DND-41 (cell line): ENCODE data around the gene FOXO3.

Experiments
- ATAC-seq: fragments of 200-7000 bp; cut with Tn5 transposase; 3 replicates; pipeline ENCODE4 v1.9.1; 2021; ENCODE audit warnings: low read depth; ENCODE audit not compliant: insufficient read depth
- DNase-seq: peaks from one replicate; pipeline ENCODE4 v3.0.0-alpha.2; 2020
- H2AFZ ChIP-seq: 2 replicates; pipeline ENCODE4 v1.6.0; 2012; ENCODE audit warnings: low read depth, low read length
- H3K27ac ChIP-seq: 2 replicates; pipeline ENCODE4 v1.5.1; 2012; ENCODE audit warnings: low read length, inconsistent platforms
- H3K27me3 ChIP-seq: fragments of 200-600 bp; sonication (generic); 2 replicates; pipeline ENCODE4 v1.6.0; 2012; ENCODE audit warnings: low read length, mild to moderate bottlenecking, inconsistent platforms; ENCODE audit not compliant: insufficient read depth, poor library complexity
- H3K36me3 ChIP-seq: 2 replicates; pipeline ENCODE4 v1.5.1; 2012; ENCODE audit warnings: low read length, inconsistent platforms; ENCODE audit not compliant: insufficient read depth
- H3K4me1 ChIP-seq: 2 replicates; pipeline ENCODE4 v1.5.1; 2012; ENCODE audit warnings: mild to moderate bottlenecking, low read length; ENCODE audit not compliant: insufficient read depth
- H3K4me2 ChIP-seq: 2 replicates; pipeline ENCODE4 v1.6.0; 2012; ENCODE audit warnings: mild to moderate bottlenecking, moderate library complexity, low read length, inconsistent platforms; ENCODE audit not compliant: insufficient read depth
- H3K4me3 ChIP-seq, 2 experiments: fragments of 200-600 bp in 1 of 2; shearing (Covaris generic) in 1 of 2; 2 replicates each; pipeline ENCODE4 v1.5.1; 2012 to 2016; ENCODE audit warnings: inconsistent platforms in 2 of 2, low read length in 2 of 2, mild to moderate bottlenecking in 2 of 2, low read depth in 1 of 2, moderate library complexity in 1 of 2
- H3K79me2 ChIP-seq: 2 replicates; pipeline ENCODE4 v1.6.0; 2012; ENCODE audit warnings: low read length, inconsistent platforms; ENCODE audit not compliant: insufficient read depth
- H3K9ac ChIP-seq: 2 replicates; pipeline ENCODE4 v1.6.0; 2012; ENCODE audit warnings: low read depth, mild to moderate bottlenecking, inconsistent platforms, low read length, moderate library complexity
- H3K9me3 ChIP-seq: 2 replicates; pipeline ENCODE4 v1.5.1; 2012; ENCODE audit warnings: low read length, moderate library complexity, mild to moderate bottlenecking, inconsistent platforms; ENCODE audit not compliant: insufficient read depth, severe bottlenecking
- H4K20me1 ChIP-seq: 2 replicates; pipeline ENCODE4 v1.6.0; 2012; ENCODE audit warnings: low read length; ENCODE audit not compliant: insufficient read depth
- CTCF ChIP-seq: IDR thresholded peaks from 2 replicates; pipeline ENCODE4 v1.5.1; 2012; ENCODE audit warnings: borderline replicate concordance, low read length, moderate library complexity, mild to moderate bottlenecking; ENCODE audit not compliant: poor library complexity, severe bottlenecking; ENCODE audit errors: extremely low read depth
- EZH2 ChIP-seq: IDR thresholded peaks from 3 replicates; pipeline ENCODE4 v1.6.1; 2012; ENCODE audit warnings: borderline replicate concordance, low read depth, mild to moderate bottlenecking, moderate library complexity, low read length, inconsistent platforms; ENCODE audit not compliant: severe bottlenecking

Gene FOXO3

GRCh38 chr6:108616973-108617372 is 56.3 kb downstream of the FOXO3 start:
- Histone ChIP-seq H3K9ac (no peak overlapping the region), H3K36me3 (no peaks in the 10 kb centered on the region), H2AFZ (no peak overlapping the region), H3K9me3 (peaks cover 2% of the 10 kb centered on the region), H3K4me3 (no peak overlapping the region), H3K4me1 (no peaks in the 10 kb centered on the region), H3K27ac (no peak overlapping the region), H3K79me2 (peaks cover 63% of the 10 kb centered on the region), H4K20me1 (peaks cover 23% of the 10 kb centered on the region), H3K4me2 (no peak overlapping the region), H3K27me3 (no peaks in the 10 kb centered on the region)
- no peak for ATAC-seq
- DNase-seq = no peak
- no peak for TF ChIP-seq CTCF
- no peak for TF ChIP-seq EZH2

DNA sequence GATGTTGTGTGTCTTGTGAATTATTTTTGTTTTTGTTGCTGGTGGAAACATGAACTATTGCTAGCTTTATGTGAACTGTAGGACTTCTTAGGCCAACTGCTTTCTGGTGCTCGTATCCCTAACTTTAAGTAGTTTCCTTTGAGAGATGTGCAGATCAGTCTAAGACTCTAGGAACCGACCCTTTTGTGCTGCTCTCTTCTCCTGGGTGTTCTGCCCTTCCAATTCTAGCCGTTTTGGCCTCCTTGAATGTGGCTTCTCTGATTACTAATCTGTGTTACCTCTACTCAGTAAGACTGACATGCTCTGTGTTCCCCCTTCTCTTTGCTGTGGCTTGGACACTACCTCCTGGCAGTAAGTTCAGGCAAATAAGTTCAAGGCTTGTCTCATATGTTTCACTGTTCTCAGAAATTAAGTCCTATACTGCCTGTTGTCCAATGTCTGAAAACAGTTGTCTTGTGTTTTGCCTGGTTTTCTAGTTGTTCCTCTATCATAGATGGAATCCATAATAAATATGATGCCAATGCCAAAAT is 58.0 kb downstream of the FOXO3 start:
- no peak for ATAC-seq

GRCh38 chr6:108619431-108620197 is 58.9 kb downstream of the FOXO3 start:
- no peaks in the 10 kb centered on the region for H3K36me3 ChIP-seq
- no peak overlapping the region for H3K9ac ChIP-seq
- no peak for ATAC-seq
- peaks cover 36% of the 10 kb centered on the region for H4K20me1 ChIP-seq
- DNase-seq = no peak
- no peak overlapping the region for H2AFZ ChIP-seq
- no peak overlapping the region for H3K27ac ChIP-seq
- H3K79me2 ChIP-seq = peaks cover 70% of the 10 kb centered on the region
- no peak for TF ChIP-seq EZH2
- TF ChIP-seq CTCF = no peak
- H3K4me3 ChIP-seq = no peak overlapping the region
- H3K4me1 ChIP-seq = no peaks in the 10 kb centered on the region
- H3K4me2 ChIP-seq = no peak overlapping the region
- H3K27me3 ChIP-seq = no peaks in the 10 kb centered on the region
- no peaks in the 10 kb centered on the region for H3K9me3 ChIP-seq

More for the DNA sequence above, 58.0 kb downstream of the FOXO3 start:
- H3K27ac ChIP-seq = no peak overlapping the region
- H3K27me3 ChIP-seq = no peaks in the 10 kb centered on the region
- H2AFZ ChIP-seq = no peak overlapping the region
- no peak overlapping the region for H3K4me2 ChIP-seq
- DNase-seq = no peak
- H3K4me3 ChIP-seq = no peak overlapping the region
- H3K36me3 ChIP-seq = no peaks in the 10 kb centered on the region
- no peaks in the 10 kb centered on the region for H3K9me3 ChIP-seq
- TF ChIP-seq EZH2 (no peak), CTCF (no peak)
- H3K4me1 ChIP-seq = no peaks in the 10 kb centered on the region
- H3K9ac ChIP-seq = no peak overlapping the region
- H3K79me2 ChIP-seq = peaks cover 68% of the 10 kb centered on the region
- peaks cover 33% of the 10 kb centered on the region for H4K20me1 ChIP-seq
